Measurements from ENCODE around the gene B3GLCT.

Gene B3GLCT

DNA sequence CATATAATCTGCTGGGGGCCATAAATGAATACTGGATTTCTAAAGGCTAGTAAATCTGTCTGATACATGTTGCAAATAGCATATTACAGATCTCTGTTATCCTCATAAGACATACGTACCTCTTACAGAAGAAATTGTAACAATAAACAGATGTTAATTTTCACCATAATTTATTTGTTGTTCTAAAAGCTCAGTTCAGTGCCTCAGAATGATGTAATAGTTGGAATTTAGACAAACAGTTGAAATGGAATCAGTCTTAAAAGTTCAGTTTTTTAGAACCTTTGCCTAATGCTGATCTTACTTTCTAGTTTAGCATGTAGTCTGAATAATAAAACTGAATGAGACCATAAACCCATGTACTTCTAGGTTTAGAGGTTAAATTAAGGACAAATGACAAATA lies 43.1 kb downstream of the B3GLCT start:
- H3K4me1 ChIP-seq (ENCODE audit: control insufficient read depth, insufficient read depth, low read length): no peaks in the 10 kb centered on the region
- no peaks in the 10 kb centered on the region for H3K9me3 ChIP-seq (ENCODE audit: control insufficient read depth, insufficient read depth, low read length)
- no peak for DNase-seq (ENCODE audit: low read depth, low spot score)
- H3K4me3 ChIP-seq (ENCODE audit: low read length): no peak overlapping the region
- H3K27ac ChIP-seq (ENCODE audit: low read length): no peak overlapping the region
- no peaks in the 10 kb centered on the region for H3K27me3 ChIP-seq (ENCODE audit: control insufficient read depth, insufficient read depth, low read length)
- no peaks in the 10 kb centered on the region for H3K36me3 ChIP-seq (ENCODE audit: control insufficient read depth, insufficient read depth, low read length)
- WGBS (ENCODE audit: insufficient coverage, insufficient read length): no CpG with 5 or more reads among the region's 1 CpG

DNA sequence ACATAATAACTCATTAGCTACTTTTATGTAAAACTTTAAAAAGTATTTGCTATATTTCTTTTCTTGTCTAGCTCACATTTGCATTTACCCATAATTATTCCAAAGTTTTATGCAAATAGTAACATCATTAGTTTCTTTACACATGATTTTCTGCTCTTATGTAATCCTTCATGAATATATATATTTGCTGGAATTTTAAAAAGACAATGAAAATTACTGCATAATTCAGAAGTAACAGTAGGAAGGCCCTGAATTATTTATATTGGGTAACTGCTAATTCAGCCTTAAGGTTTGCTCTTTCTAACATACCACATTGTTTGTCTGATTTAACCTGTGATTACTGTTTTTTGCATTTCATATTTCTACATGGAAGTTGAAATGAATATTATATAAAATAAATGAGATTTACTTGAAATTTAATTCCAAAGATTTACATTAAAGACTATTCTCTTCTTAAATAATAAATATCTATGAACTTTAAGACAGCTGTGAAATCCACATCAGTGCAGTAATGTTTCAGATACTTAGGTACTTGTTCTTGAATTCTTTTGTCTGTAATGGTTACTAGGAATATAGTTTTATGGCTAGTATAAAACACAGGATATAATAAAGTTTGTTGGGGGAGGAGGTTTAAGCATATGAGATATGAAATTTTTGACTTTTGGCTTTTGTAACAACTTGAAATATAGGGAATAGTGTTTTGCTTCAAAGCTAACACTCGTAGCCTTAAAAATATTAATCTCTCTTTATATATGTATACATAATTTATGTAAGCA lies 46.0 kb downstream of the B3GLCT start:
- H3K4me1 ChIP-seq (ENCODE audit: control insufficient read depth, insufficient read depth, low read length): no peaks in the 10 kb centered on the region
- H3K27me3 ChIP-seq (ENCODE audit: control insufficient read depth, insufficient read depth, low read length): no peaks in the 10 kb centered on the region
- no peaks in the 10 kb centered on the region for H3K9me3 ChIP-seq (ENCODE audit: control insufficient read depth, insufficient read depth, low read length)
- H3K4me3 ChIP-seq (ENCODE audit: low read length): no peak overlapping the region
- DNase-seq (ENCODE audit: low read depth, low spot score): no peak
- H3K27ac ChIP-seq (ENCODE audit: low read length): no peak overlapping the region
- no CpG with 5 or more reads among the region's 1 CpG for WGBS (ENCODE audit: insufficient coverage, insufficient read length)
- H3K36me3 ChIP-seq (ENCODE audit: control insufficient read depth, insufficient read depth, low read length): no peaks in the 10 kb centered on the region

DNA sequence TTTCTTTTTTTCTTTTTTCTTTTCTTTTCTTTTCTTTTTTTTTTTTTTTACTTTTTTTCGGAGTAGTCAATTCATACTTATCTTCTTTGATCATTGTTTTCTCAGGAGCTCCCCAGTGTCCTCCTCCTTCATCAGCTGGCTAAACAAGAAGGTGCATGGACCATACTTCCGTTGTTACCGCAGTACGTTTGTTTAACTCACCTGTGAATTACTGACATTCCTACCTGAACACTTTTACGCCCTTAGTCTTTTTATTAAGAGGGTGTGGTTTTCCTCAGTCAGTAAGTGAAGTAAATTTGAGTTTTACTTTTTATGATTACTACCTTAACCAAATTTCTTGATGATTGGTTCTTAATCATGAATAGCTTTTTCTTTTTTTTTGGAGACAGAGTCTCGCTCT lies 47.1 kb downstream of the B3GLCT start:
- Histone ChIP-seq H3K4me1 (ENCODE audit: control insufficient read depth, insufficient read depth, low read length) (no peaks in the 10 kb centered on the region), H3K9me3 (ENCODE audit: control insufficient read depth, insufficient read depth, low read length) (no peaks in the 10 kb centered on the region), H3K27me3 (ENCODE audit: control insufficient read depth, insufficient read depth, low read length) (no peaks in the 10 kb centered on the region), H3K27ac (ENCODE audit: low read length) (no peak overlapping the region), H3K4me3 (ENCODE audit: low read length) (no peak overlapping the region), H3K36me3 (ENCODE audit: control insufficient read depth, insufficient read depth, low read length) (no peaks in the 10 kb centered on the region)
- no peak for DNase-seq (ENCODE audit: low read depth, low spot score)
- WGBS (ENCODE audit: insufficient coverage, insufficient read length): no CpG with 5 or more reads among the region's 6 CpGs

DNA sequence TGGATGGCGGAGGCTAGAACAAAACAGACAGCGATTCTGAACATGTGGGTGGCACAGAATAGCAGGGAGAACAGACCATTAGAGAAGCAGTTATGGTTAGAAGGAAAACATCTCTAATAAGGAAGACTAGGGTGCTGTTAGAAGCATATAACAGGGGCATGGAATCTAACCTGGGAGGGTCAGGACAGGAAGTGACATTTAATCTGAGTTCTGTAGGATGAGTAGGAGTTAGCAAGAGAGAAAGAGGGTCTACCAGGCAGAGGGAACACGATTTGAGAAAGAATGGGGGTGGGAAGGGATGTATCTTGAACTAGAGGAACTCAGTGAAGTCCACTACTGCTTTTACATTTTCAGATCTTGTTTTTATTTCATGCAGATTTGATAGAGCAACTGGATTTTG lies 48.6 kb downstream of the B3GLCT start:
- Histone ChIP-seq H3K9me3 (ENCODE audit: control insufficient read depth, insufficient read depth, low read length) (no peaks in the 10 kb centered on the region), H3K27ac (ENCODE audit: low read length) (no peak overlapping the region), H3K36me3 (ENCODE audit: control insufficient read depth, insufficient read depth, low read length) (no peaks in the 10 kb centered on the region), H3K27me3 (ENCODE audit: control insufficient read depth, insufficient read depth, low read length) (no peaks in the 10 kb centered on the region), H3K4me1 (ENCODE audit: control insufficient read depth, insufficient read depth, low read length) (no peaks in the 10 kb centered on the region), H3K4me3 (ENCODE audit: low read length) (no peak overlapping the region)
- WGBS (ENCODE audit: insufficient coverage, insufficient read length): no CpG with 5 or more reads among the region's 3 CpGs
- DNase-seq (ENCODE audit: low read depth, low spot score): no peak

DNA sequence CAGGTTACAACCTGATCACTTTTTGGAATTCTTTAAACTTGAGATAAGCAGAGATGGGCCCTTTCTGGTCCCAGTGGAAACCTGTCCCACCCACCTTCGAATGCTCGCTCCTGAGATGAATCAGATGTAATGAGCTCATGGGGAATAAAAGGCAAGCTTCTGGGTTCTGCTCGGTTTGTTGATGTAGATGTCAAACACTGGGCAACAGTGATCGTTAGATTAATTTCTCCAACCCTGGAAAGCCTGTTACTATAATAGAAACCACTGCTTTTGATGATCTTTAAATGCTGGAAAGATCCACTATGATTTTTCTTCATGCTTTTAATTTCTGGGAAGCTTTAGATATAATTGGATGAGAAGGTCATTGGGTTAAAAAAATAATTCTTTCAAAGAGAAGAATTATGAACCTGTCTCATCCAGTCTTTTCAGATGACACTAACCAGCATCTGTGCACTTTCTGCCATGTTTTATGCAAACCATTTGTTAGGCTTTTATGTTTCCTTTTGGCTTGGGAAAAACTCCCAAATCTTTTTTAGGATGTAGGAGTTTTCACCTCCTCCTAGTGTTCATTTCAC lies 49.3 kb downstream of the B3GLCT start:
- Histone ChIP-seq H3K27ac (ENCODE audit: low read length) (no peak overlapping the region), H3K4me3 (ENCODE audit: low read length) (no peak overlapping the region), H3K36me3 (ENCODE audit: control insufficient read depth, insufficient read depth, low read length) (no peaks in the 10 kb centered on the region), H3K27me3 (ENCODE audit: control insufficient read depth, insufficient read depth, low read length) (no peaks in the 10 kb centered on the region), H3K4me1 (ENCODE audit: control insufficient read depth, insufficient read depth, low read length) (no peaks in the 10 kb centered on the region), H3K9me3 (ENCODE audit: control insufficient read depth, insufficient read depth, low read length) (no peaks in the 10 kb centered on the region)
- DNase-seq (ENCODE audit: low read depth, low spot score): no peak
- WGBS (ENCODE audit: insufficient coverage, insufficient read length): no CpG with 5 or more reads among the region's 4 CpGs

DNA sequence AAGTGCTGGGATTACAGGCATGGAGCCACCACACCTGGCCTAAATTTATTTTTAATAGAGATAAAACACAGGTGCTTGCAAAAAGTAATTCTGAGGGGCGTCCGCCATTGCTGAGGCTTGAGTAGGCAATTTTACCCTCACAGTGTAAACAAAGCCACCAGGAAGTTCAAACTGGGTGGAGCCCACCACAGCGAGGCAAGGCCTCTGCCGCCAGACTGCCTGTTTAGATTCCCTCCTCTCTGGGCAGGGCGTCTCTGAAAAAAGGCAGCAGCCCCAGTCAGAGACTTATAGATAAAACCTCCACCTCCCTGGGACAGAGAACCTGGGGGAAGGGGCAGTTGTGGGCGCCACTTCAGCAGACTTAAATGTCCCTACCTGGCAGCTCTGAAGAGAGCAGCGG lies 50.7 kb downstream of the B3GLCT start:
- Histone ChIP-seq H3K27ac (ENCODE audit: low read length) (no peak overlapping the region), H3K27me3 (ENCODE audit: control insufficient read depth, insufficient read depth, low read length) (no peaks in the 10 kb centered on the region), H3K4me3 (ENCODE audit: low read length) (no peak overlapping the region), H3K4me1 (ENCODE audit: control insufficient read depth, insufficient read depth, low read length) (no peaks in the 10 kb centered on the region), H3K36me3 (ENCODE audit: control insufficient read depth, insufficient read depth, low read length) (no peaks in the 10 kb centered on the region), H3K9me3 (ENCODE audit: control insufficient read depth, insufficient read depth, low read length) (no peaks in the 10 kb centered on the region)
- WGBS (ENCODE audit: insufficient coverage, insufficient read length): no CpG with 5 or more reads among the region's 7 CpGs
- no peak for DNase-seq (ENCODE audit: low read depth, low spot score)

DNA sequence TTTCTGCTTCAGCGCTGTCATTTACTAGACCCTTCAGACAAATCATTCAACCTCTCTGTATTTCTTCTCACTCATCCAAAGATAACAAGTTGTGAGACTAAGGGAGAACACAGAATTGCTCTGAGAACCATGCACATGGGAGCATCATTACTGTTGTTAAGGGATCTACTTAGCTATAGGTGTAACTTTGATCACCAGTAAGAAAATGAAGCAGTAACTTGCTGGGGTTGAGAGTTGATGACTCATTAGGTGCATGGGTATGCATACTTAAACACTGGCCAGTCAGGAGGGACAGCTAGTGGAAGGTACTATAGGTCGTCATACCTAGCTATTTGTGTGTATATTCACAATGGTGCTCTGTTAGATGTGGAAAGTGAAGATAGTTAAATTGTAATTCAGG lies 61.5 kb downstream of the B3GLCT start:
- H3K27ac ChIP-seq (ENCODE audit: low read length): no peak overlapping the region
- no peaks in the 10 kb centered on the region for H3K9me3 ChIP-seq (ENCODE audit: control insufficient read depth, insufficient read depth, low read length)
- H3K27me3 ChIP-seq (ENCODE audit: control insufficient read depth, insufficient read depth, low read length): no peaks in the 10 kb centered on the region
- no peaks in the 10 kb centered on the region for H3K36me3 ChIP-seq (ENCODE audit: control insufficient read depth, insufficient read depth, low read length)
- no peaks in the 10 kb centered on the region for H3K4me1 ChIP-seq (ENCODE audit: control insufficient read depth, insufficient read depth, low read length)
- no peak for DNase-seq (ENCODE audit: low read depth, low spot score)
- no peak overlapping the region for H3K4me3 ChIP-seq (ENCODE audit: low read length)
- no CpG with 5 or more reads among the region's 2 CpGs for WGBS (ENCODE audit: insufficient coverage, insufficient read length)

DNA sequence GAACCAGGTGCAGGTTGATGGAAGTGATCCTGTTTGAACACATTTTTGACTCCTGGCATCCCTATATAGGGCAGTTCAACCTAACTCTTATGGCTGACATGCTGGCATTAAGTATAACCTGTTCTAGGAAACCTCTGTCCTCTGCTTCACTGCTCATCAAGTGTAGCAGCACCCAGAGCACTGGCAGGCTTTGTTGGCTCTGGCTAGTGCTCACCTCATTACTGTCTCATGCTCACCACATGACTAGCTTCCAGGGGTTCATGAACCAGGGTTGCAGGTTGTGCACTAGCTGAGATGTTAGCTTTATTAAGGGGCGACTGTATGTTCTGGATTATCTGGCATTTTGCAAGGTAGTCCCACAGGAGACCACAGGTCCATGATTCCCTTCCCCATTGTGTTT lies 63.6 kb downstream of the B3GLCT start:
- H3K4me1 ChIP-seq (ENCODE audit: control insufficient read depth, insufficient read depth, low read length): no peaks in the 10 kb centered on the region
- H3K9me3 ChIP-seq (ENCODE audit: control insufficient read depth, insufficient read depth, low read length): no peaks in the 10 kb centered on the region
- no peak for DNase-seq (ENCODE audit: low read depth, low spot score)
- no peak overlapping the region for H3K4me3 ChIP-seq (ENCODE audit: low read length)
- no CpG with 5 or more reads among the region's 1 CpG for WGBS (ENCODE audit: insufficient coverage, insufficient read length)
- no peak overlapping the region for H3K27ac ChIP-seq (ENCODE audit: low read length)
- no peaks in the 10 kb centered on the region for H3K27me3 ChIP-seq (ENCODE audit: control insufficient read depth, insufficient read depth, low read length)
- H3K36me3 ChIP-seq (ENCODE audit: control insufficient read depth, insufficient read depth, low read length): no peaks in the 10 kb centered on the region

DNA sequence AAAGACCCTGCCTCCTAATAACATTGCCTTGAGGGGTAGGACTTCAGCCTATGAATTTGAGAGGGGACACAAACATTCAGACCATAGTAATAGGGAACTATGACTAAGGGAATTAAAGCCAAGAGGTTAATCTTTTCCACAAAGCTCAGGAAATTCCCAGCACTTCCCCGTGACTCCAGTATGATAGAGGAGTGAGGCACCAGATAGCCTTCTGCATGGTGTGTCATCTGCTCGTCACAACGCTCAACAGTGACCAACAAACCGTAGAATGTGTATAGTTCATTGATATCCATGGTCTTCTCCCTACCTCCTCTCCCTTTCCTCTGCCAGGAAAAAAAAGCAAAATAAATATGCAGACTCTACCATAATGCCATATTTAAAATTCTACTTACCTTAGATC lies 64.4 kb downstream of the B3GLCT start:
- Histone ChIP-seq H3K36me3 (ENCODE audit: control insufficient read depth, insufficient read depth, low read length) (no peaks in the 10 kb centered on the region), H3K4me3 (ENCODE audit: low read length) (no peak overlapping the region), H3K4me1 (ENCODE audit: control insufficient read depth, insufficient read depth, low read length) (no peaks in the 10 kb centered on the region), H3K27ac (ENCODE audit: low read length) (no peak overlapping the region), H3K9me3 (ENCODE audit: control insufficient read depth, insufficient read depth, low read length) (no peaks in the 10 kb centered on the region), H3K27me3 (ENCODE audit: control insufficient read depth, insufficient read depth, low read length) (no peaks in the 10 kb centered on the region)
- DNase-seq (ENCODE audit: low read depth, low spot score): no peak
- no CpG with 5 or more reads among the region's 4 CpGs for WGBS (ENCODE audit: insufficient coverage, insufficient read length)

DNA sequence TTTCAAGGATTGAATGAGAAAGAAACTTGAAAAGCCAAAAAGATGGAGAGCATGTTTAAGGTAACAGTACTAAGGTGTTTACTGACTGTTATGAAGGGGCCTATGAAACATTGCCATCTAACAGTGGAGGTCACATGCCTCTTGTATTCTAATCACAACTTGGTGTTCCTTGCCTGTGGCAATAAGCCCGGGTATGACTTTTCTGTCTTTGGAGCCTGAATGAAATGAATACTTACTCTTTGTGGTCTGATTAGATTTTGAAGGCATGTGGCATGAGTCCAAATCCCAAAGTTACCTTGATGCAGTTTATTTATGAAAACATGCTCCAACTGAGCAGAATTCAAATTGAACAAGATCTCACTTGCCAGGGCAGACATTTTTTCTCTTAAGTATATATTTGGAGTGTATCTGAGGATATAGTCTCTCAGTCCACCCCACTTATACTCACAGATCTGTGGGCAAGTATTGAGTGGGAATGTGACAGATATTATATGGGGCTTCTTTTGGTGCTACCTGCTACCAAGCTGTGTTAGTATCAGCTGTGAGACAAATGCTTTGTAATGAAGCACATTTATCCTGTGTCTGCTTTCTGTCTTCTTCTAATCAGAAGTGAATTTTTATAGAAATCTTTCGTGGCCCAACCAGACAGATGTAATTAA lies 67.5 kb downstream of the B3GLCT start:
- Histone ChIP-seq H3K36me3 (ENCODE audit: control insufficient read depth, insufficient read depth, low read length) (0 out of 2 replicates have a peak, but pooled peaks cover 5% of the 10 kb centered on the region), H3K27me3 (ENCODE audit: control insufficient read depth, insufficient read depth, low read length) (no peaks in the 10 kb centered on the region), H3K9me3 (ENCODE audit: control insufficient read depth, insufficient read depth, low read length) (peaks cover 2% of the 10 kb centered on the region; the same call in 1 of the 2 replicates), H3K4me3 (ENCODE audit: low read length) (no peak overlapping the region), H3K4me1 (ENCODE audit: control insufficient read depth, insufficient read depth, low read length) (no peaks in the 10 kb centered on the region), H3K27ac (ENCODE audit: low read length) (no peak overlapping the region)
- DNase-seq (ENCODE audit: low read depth, low spot score): no peak
- no CpG with 5 or more reads among the region's 2 CpGs for WGBS (ENCODE audit: insufficient coverage, insufficient read length)

All from iPS DF 6.9 (cell line).